GM23338 (cell line): ENCODE results near the gene COX10. TPM values are rescaled to one million over a fixed set of nuclear protein-coding genes. Genes with fewer than 3 reads are reported as not detected.

Experiments used
- ATAC-seq: fragments of 200-7000 bp; cut with Tn5 transposase; 3 replicates; pipeline ENCODE4 v1.9.1; 2020
- DNase-seq: peaks from one replicate; pipeline ENCODE4 v3.0.0-alpha.2; 2015; ENCODE audit warnings: low spot score
- H2AFZ ChIP-seq: fragments of 200-600 bp; sonication (generic); 2 replicates; pipeline ENCODE4 v1.8.0; 2016; ENCODE audit warnings: antibody characterized with exemption, mild to moderate bottlenecking, moderate library complexity
- H3F3A ChIP-seq: fragments of 200-600 bp; sonication (generic); replicated peaks from 2 replicates; pipeline ENCODE4 v1.8.0; 2017; ENCODE audit warnings: antibody characterized with exemption, mixed run types, low read depth
- H3K27ac ChIP-seq: fragments of 200-600 bp; sonication (generic); 2 replicates; pipeline ENCODE4 v1.6.1; 2016; ENCODE audit warnings: low read depth
- H3K27me3 ChIP-seq: fragments of 200-600 bp; sonication (generic); 2 replicates; pipeline ENCODE4 v1.8.0; 2016; ENCODE audit warnings: mild to moderate bottlenecking, mixed run types, moderate library complexity; ENCODE audit not compliant: insufficient read depth
- H3K36me3 ChIP-seq: fragments of 200-600 bp; sonication (generic); 2 replicates; pipeline ENCODE4 v1.8.0; 2016; ENCODE audit warnings: mild to moderate bottlenecking; ENCODE audit not compliant: insufficient read depth
- H3K4me1 ChIP-seq: fragments of 200-600 bp; sonication (generic); 2 replicates; pipeline ENCODE4 v1.8.0; 2016; ENCODE audit warnings: mild to moderate bottlenecking, moderate library complexity; ENCODE audit not compliant: insufficient read depth
- H3K4me2 ChIP-seq: fragments of 200-600 bp; sonication (generic); 2 replicates; pipeline ENCODE4 v1.7.1; 2017; ENCODE audit warnings: mixed run types
- H3K4me3 ChIP-seq: fragments of 200-600 bp; sonication (generic); 2 replicates; pipeline ENCODE4 v1.6.1; 2016; ENCODE audit warnings: mixed run types
- H3K79me2 ChIP-seq: fragments of 200-600 bp; sonication (generic); replicated peaks from 2 replicates; pipeline ENCODE4 v1.8.0; 2017; ENCODE audit warnings: mild to moderate bottlenecking; ENCODE audit not compliant: insufficient read depth
- H3K9me2 ChIP-seq: fragments of 200-600 bp; sonication (generic); 2 replicates; pipeline ENCODE4 v1.8.0; 2017; ENCODE audit not compliant: insufficient read depth
- H4K20me1 ChIP-seq: fragments of 200-600 bp; sonication (generic); replicated peaks from 2 replicates; pipeline ENCODE4 v1.8.0; 2017; ENCODE audit warnings: mild to moderate bottlenecking; ENCODE audit not compliant: insufficient read depth
- H3K27ac Mint-ChIP-seq: 2 replicates; pipeline ENCODE4 v1.8.0; 2020; ENCODE audit warnings: inconsistent platforms, mild to moderate bottlenecking, moderate library complexity, mixed read lengths
- H3K27me3 Mint-ChIP-seq: 3 replicates; pipeline ENCODE4 v1.8.0; 2022; ENCODE audit warnings: low read depth, mild to moderate bottlenecking, moderate library complexity, mixed read lengths, inconsistent platforms; ENCODE audit not compliant: insufficient read depth, poor library complexity
- H3K36me3 Mint-ChIP-seq: 3 replicates; pipeline ENCODE4 v1.8.0; 2021; ENCODE audit warnings: low read depth, mild to moderate bottlenecking, inconsistent platforms, moderate library complexity, mixed read lengths
- H3K4me1 Mint-ChIP-seq: 3 replicates; pipeline ENCODE4 v1.8.0; 2020; ENCODE audit warnings: mild to moderate bottlenecking, inconsistent platforms, mixed read lengths
- H3K4me3 Mint-ChIP-seq: 3 replicates; pipeline ENCODE4 v1.8.0; 2021; ENCODE audit warnings: moderate library complexity, mild to moderate bottlenecking, inconsistent platforms, mixed read lengths
- H3K9me3 Mint-ChIP-seq: 3 replicates; pipeline ENCODE4 v1.8.0; 2020; ENCODE audit warnings: moderate library complexity, mild to moderate bottlenecking, inconsistent platforms, mixed read lengths
- CREB1 ChIP-seq: fragments of 250-450 bp; sonication (Bioruptor Pico); IDR thresholded peaks from 2 replicates; pipeline ENCODE4 v1.5.0; 2020; ENCODE audit warnings: low read depth, mild to moderate bottlenecking, moderate library complexity
- EZH2phosphoT487 ChIP-seq: fragments of 200-600 bp; sonication (generic); IDR thresholded peaks from one replicate; pipeline ENCODE4 v1.8.1; 2018; ENCODE audit warnings: antibody characterized with exemption; ENCODE audit not compliant: unreplicated experiment
- JUNB ChIP-seq: IDR thresholded peaks from one replicate; pipeline ENCODE4 v1.6.1; 2016; ENCODE audit warnings: antibody characterized with exemption; ENCODE audit not compliant: unreplicated experiment
- POLR2AphosphoS5 ChIP-seq: IDR thresholded peaks from 2 replicates; pipeline ENCODE4 v1.6.1; 2016; ENCODE audit warnings: antibody characterized with exemption, low read depth
- ZNF114 ChIP-seq: fragments of 250-450 bp; sonication (Bioruptor Pico); IDR thresholded peaks from 2 replicates; pipeline ENCODE4 v1.5.0; 2020; ENCODE audit warnings: mild to moderate bottlenecking, moderate library complexity
- ZNF331 ChIP-seq: fragments of 250-450 bp; sonication (Bioruptor Pico); IDR thresholded peaks from 2 replicates; pipeline ENCODE4 v1.5.0; 2020; ENCODE audit warnings: low read depth, mild to moderate bottlenecking, moderate library complexity
- polyA plus RNA-seq: library from polyadenylated mRNA; unstranded; fragments of >200 nt; fragmentation: Nextera tagmentation; extraction: Ambion mirVana; gene quantifications from 2 replicates; pipeline ENCODE4 v1.2.1, GENCODE V29; 2016
- total RNA-seq: library from RNA; depleted of rRNA; stranded (reverse); fragments of >200 nt; shearing (Covaris generic); gene quantifications from 2 replicates; pipeline ENCODE4 v1.2.3, GENCODE V29; 2014
- TF ChIP-seq, protein P1 (sequence below): IDR thresholded peaks from one replicate; pipeline ENCODE4 v1.6.1; 2018; ENCODE audit warnings: antibody characterized with exemption; ENCODE audit not compliant: unreplicated experiment
- TF ChIP-seq, protein P2 (sequence below): fragments of 250-450 bp; sonication (Bioruptor Pico); IDR thresholded peaks from 2 replicates; pipeline ENCODE4 v1.5.0; 2020; ENCODE audit warnings: mild to moderate bottlenecking, moderate library complexity
- TF ChIP-seq, protein P3 (sequence below), 2 experiments: fragments of 200-600 bp in 1 of 2; sonication (generic) in 1 of 2; conservative IDR thresholded peaks; 2 replicates each; pipeline versions ENCODE4 v1.5.1 to v1.6.1; 2016 to 2017; ENCODE audit warnings: antibody characterized with exemption in 2 of 2, low read depth in 2 of 2, mild to moderate bottlenecking in 2 of 2, moderate library complexity in 1 of 2

The COX10 gene
- total and polyA plus RNA-seq, 2 experiments from 2014 or later: 25.7 to 46.6 TPM

DNA sequence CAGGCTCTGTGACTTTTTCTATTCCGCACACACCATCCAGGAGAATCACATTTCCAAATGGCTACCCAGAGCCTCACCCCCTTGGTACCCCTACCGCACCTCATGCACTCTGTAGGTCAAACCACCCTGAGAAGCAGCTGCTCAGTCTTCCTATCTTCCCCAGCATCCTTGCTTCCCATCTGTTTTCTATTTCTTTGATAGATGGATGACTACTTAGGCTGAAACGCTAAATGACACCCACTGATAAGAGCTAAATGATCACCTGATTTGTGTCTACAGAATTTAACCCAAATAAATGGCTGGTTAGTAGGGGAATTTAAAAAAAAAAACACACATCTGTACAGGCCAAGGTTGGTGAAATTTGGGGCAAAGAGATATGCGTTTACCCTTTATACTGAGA, 17.6 kb upstream of the COX10 start:
- H3K4me1 ChIP-seq: no peaks in the 10 kb centered on the region
- no peaks in the 10 kb centered on the region for H3K79me2 ChIP-seq
- H4K20me1 ChIP-seq: no peaks in the 10 kb centered on the region
- H3K36me3 Mint-ChIP-seq: peaks cover 5% of the 10 kb centered on the region; the same call in 2 of the 3 replicates
- no peak for ATAC-seq
- no peaks in the 10 kb centered on the region for H3K36me3 ChIP-seq
- no peak overlapping the region for H3K4me3 Mint-ChIP-seq
- H3F3A ChIP-seq: no peaks in the 10 kb centered on the region
- no peak overlapping the region for H3K27ac Mint-ChIP-seq
- no peaks in the 10 kb centered on the region for H3K27me3 ChIP-seq
- no peaks in the 10 kb centered on the region for H3K9me2 ChIP-seq
- no peak overlapping the region for H3K4me2 ChIP-seq
- H3K27ac ChIP-seq: no peak overlapping the region
- H3K9me3 Mint-ChIP-seq: no peaks in the 10 kb centered on the region
- H2AFZ ChIP-seq: no peak overlapping the region
- no peaks in the 10 kb centered on the region for H3K27me3 Mint-ChIP-seq
- no peak overlapping the region for H3K4me3 ChIP-seq
- H3K4me1 Mint-ChIP-seq: no peaks in the 10 kb centered on the region; the same call in 2 of the 3 replicates
- TF ChIP-seq ZNF114 (CRISPR knock-in tag) (no peak), EZH2phosphoT487 (no peak), ZNF331 (CRISPR knock-in tag) (no peak)
- TF ChIP-seq, protein P1, sequence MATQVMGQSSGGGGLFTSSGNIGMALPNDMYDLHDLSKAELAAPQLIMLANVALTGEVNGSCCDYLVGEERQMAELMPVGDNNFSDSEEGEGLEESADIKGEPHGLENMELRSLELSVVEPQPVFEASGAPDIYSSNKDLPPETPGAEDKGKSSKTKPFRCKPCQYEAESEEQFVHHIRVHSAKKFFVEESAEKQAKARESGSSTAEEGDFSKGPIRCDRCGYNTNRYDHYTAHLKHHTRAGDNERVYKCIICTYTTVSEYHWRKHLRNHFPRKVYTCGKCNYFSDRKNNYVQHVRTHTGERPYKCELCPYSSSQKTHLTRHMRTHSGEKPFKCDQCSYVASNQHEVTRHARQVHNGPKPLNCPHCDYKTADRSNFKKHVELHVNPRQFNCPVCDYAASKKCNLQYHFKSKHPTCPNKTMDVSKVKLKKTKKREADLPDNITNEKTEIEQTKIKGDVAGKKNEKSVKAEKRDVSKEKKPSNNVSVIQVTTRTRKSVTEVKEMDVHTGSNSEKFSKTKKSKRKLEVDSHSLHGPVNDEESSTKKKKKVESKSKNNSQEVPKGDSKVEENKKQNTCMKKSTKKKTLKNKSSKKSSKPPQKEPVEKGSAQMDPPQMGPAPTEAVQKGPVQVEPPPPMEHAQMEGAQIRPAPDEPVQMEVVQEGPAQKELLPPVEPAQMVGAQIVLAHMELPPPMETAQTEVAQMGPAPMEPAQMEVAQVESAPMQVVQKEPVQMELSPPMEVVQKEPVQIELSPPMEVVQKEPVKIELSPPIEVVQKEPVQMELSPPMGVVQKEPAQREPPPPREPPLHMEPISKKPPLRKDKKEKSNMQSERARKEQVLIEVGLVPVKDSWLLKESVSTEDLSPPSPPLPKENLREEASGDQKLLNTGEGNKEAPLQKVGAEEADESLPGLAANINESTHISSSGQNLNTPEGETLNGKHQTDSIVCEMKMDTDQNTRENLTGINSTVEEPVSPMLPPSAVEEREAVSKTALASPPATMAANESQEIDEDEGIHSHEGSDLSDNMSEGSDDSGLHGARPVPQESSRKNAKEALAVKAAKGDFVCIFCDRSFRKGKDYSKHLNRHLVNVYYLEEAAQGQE: no peak
- no peak for DNase-seq

DNA sequence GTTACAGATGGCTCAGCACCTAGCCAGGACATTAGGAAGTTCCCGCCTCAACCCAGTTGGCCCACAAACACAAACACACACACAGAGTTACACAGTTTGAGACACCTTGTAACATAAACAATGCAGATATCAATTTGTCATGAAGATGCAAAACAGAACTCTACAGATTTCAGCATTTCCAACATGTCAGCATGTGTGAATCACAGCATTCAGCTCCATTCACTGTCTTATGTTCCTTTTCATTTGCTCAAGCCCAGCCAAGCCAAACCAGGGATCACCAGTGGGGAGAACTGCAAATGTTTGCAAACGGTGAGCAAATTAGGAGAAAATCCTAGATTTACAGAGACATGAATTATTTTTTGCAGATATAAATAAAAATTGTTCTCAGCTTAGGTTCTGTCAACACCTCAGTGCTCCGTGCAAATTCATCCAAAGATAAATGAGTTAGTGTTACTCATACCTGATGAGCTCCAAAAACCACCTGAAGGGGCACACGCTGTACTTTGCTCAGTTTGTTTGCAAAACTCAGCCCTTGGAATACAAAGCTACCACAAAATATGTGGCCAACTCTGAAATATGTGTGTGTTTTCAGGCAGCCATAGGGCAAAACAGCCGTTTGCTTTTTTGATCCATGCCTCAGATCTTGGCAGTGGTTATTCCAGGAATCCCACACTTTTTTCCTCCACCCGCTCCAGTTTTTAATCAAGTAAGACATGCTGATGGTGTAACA, 16.3 kb upstream of the COX10 start:
- Histone ChIP-seq H3K4me1 (no peaks in the 10 kb centered on the region), H3F3A (no peaks in the 10 kb centered on the region), H3K27ac (no peak overlapping the region), H4K20me1 (no peaks in the 10 kb centered on the region), H3K4me3 (no peak overlapping the region), H3K36me3 (no peaks in the 10 kb centered on the region), H3K9me2 (no peaks in the 10 kb centered on the region), H3K79me2 (no peaks in the 10 kb centered on the region), H3K27me3 (no peaks in the 10 kb centered on the region), H2AFZ (no peak overlapping the region), H3K4me2 (no peak overlapping the region)
- Mint-ChIP-seq H3K27ac (no peak overlapping the region), H3K36me3 (peaks cover 8% of the 10 kb centered on the region; the same call in 2 of the 3 replicates), H3K4me3 (no peak overlapping the region), H3K9me3 (no peaks in the 10 kb centered on the region), H3K27me3 (no peaks in the 10 kb centered on the region), H3K4me1 (no peaks in the 10 kb centered on the region)
- no peak for DNase-seq
- ATAC-seq: no peak
- TF ChIP-seq, protein P2, sequence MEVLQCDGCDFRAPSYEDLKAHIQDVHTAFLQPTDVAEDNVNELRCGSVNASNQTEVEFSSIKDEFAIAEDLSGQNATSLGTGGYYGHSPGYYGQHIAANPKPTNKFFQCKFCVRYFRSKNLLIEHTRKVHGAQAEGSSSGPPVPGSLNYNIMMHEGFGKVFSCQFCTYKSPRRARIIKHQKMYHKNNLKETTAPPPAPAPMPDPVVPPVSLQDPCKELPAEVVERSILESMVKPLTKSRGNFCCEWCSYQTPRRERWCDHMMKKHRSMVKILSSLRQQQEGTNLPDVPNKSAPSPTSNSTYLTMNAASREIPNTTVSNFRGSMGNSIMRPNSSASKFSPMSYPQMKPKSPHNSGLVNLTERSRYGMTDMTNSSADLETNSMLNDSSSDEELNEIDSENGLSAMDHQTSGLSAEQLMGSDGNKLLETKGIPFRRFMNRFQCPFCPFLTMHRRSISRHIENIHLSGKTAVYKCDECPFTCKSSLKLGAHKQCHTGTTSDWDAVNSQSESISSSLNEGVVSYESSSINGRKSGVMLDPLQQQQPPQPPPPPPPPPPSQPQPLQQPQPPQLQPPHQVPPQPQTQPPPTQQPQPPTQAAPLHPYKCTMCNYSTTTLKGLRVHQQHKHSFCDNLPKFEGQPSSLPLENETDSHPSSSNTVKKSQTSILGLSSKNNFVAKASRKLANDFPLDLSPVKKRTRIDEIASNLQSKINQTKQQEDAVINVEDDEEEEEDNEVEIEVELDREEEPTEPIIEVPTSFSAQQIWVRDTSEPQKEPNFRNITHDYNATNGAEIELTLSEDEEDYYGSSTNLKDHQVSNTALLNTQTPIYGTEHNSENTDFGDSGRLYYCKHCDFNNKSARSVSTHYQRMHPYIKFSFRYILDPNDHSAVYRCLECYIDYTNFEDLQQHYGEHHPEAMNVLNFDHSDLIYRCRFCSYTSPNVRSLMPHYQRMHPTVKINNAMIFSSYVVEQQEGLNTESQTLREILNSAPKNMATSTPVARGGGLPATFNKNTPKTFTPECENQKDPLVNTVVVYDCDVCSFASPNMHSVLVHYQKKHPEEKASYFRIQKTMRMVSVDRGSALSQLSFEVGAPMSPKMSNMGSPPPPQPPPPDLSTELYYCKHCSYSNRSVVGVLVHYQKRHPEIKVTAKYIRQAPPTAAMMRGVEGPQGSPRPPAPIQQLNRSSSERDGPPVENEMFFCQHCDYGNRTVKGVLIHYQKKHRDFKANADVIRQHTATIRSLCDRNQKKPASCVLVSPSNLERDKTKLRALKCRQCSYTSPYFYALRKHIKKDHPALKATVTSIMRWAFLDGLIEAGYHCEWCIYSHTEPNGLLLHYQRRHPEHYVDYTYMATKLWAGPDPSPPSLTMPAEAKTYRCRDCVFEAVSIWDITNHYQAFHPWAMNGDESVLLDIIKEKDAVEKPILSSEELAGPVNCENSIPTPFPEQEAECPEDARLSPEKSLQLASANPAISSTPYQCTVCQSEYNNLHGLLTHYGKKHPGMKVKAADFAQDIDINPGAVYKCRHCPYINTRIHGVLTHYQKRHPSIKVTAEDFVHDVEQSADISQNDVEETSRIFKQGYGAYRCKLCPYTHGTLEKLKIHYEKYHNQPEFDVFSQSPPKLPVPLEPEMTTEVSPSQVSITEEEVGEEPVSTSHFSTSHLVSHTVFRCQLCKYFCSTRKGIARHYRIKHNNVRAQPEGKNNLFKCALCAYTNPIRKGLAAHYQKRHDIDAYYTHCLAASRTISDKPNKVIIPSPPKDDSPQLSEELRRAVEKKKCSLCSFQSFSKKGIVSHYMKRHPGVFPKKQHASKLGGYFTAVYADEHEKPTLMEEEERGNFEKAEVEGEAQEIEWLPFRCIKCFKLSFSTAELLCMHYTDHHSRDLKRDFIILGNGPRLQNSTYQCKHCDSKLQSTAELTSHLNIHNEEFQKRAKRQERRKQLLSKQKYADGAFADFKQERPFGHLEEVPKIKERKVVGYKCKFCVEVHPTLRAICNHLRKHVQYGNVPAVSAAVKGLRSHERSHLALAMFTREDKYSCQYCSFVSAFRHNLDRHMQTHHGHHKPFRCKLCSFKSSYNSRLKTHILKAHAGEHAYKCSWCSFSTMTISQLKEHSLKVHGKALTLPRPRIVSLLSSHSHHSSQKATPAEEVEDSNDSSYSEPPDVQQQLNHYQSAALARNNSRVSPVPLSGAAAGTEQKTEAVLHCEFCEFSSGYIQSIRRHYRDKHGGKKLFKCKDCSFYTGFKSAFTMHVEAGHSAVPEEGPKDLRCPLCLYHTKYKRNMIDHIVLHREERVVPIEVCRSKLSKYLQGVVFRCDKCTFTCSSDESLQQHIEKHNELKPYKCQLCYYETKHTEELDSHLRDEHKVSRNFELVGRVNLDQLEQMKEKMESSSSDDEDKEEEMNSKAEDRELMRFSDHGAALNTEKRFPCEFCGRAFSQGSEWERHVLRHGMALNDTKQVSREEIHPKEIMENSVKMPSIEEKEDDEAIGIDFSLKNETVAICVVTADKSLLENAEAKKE (CRISPR knock-in tag): no peak
- TF ChIP-seq CREB1 (CRISPR knock-in tag): no peak
- TF ChIP-seq, protein P3, sequence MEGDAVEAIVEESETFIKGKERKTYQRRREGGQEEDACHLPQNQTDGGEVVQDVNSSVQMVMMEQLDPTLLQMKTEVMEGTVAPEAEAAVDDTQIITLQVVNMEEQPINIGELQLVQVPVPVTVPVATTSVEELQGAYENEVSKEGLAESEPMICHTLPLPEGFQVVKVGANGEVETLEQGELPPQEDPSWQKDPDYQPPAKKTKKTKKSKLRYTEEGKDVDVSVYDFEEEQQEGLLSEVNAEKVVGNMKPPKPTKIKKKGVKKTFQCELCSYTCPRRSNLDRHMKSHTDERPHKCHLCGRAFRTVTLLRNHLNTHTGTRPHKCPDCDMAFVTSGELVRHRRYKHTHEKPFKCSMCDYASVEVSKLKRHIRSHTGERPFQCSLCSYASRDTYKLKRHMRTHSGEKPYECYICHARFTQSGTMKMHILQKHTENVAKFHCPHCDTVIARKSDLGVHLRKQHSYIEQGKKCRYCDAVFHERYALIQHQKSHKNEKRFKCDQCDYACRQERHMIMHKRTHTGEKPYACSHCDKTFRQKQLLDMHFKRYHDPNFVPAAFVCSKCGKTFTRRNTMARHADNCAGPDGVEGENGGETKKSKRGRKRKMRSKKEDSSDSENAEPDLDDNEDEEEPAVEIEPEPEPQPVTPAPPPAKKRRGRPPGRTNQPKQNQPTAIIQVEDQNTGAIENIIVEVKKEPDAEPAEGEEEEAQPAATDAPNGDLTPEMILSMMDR (conservative IDR thresholded peaks at IDR 0.05; ENCODE audit: low read depth in 2 of 2): no peak
- TF ChIP-seq JUNB: no peak
- no peak for TF ChIP-seq ZNF331 (CRISPR knock-in tag)
- no peak for TF ChIP-seq EZH2phosphoT487
- TF ChIP-seq POLR2AphosphoS5: no peak
